H1 (cell line): ENCODE data around the gene CDKL4. TPM values are rescaled to one million over a fixed set of nuclear protein-coding genes. Genes with fewer than 3 reads are reported as not detected.

Experiments
- CTCF ChIA-PET: fragments of 300-600 bp; sonication (Branson Sonifier 250); formaldehyde crosslinking; loops from one replicate; lab custom pipeline; 2021; ENCODE audit not compliant: partially characterized antibody; lab: Charles Lee
- POLR2A ChIA-PET: fragments of 300-600 bp; sonication (Branson Sonifier 250); formaldehyde crosslinking; loops from one replicate; lab custom pipeline; 2021; ENCODE audit warnings: inconsistent platforms; ENCODE audit not compliant: partially characterized antibody; lab: Charles Lee
- DNase-seq, 2 experiments: peaks; one replicate each; pipeline versions ENCODE4 v3.0.0 to v3.0.0-alpha.2; 2010 to 2022; ENCODE audit warnings: low spot score in 2 of 2, low read depth in 1 of 2, mixed read lengths in 1 of 2
- FAIRE-seq: peaks from 2 replicates; lab custom pipeline; 2011; peaks lifted over from hg19 to GRCh38; lab: Jason Lieb, UNC
- H2AFZ ChIP-seq: 2 replicates; pipeline ENCODE4 v1.8.1; 2012; ENCODE audit warnings: low read length, inconsistent platforms
- H2AK5ac ChIP-seq: 2 replicates; pipeline ENCODE4 v1.6.1; 2013; ENCODE audit warnings: low read depth, low read length
- H2BK120ac ChIP-seq: replicated peaks from 2 replicates; pipeline ENCODE3; 2013; ENCODE audit warnings: low read depth, low read length, inconsistent platforms
- H2BK12ac ChIP-seq: 2 replicates; pipeline ENCODE4 v1.6.1; 2013; ENCODE audit warnings: low read depth, low read length
- H2BK15ac ChIP-seq: 2 replicates; pipeline ENCODE4 v1.6.1; 2013; ENCODE audit warnings: low read length
- H2BK20ac ChIP-seq: 2 replicates; pipeline ENCODE4 v1.6.1; 2013; ENCODE audit warnings: low read length
- H2BK5ac ChIP-seq: 2 replicates; pipeline ENCODE4 v1.6.1; 2013; ENCODE audit warnings: low read depth, low read length
- H3K14ac ChIP-seq: 2 replicates; pipeline ENCODE4 v1.6.1; 2013; ENCODE audit warnings: inconsistent platforms; ENCODE audit not compliant: insufficient read length
- H3K18ac ChIP-seq: 2 replicates; pipeline ENCODE4 v1.6.1; 2013; ENCODE audit warnings: low read length; ENCODE audit errors: extremely low read depth
- H3K23ac ChIP-seq: 2 replicates; pipeline ENCODE4 v1.6.1; 2013; ENCODE audit warnings: inconsistent platforms; ENCODE audit not compliant: insufficient read length
- H3K23me2 ChIP-seq: 2 replicates; pipeline ENCODE4 v1.6.1; 2013; ENCODE audit warnings: low read depth, low read length
- H3K27ac ChIP-seq: 2 replicates; pipeline ENCODE4 v1.6.1; 2011; ENCODE audit warnings: low read depth, low read length, inconsistent platforms
- H3K27me3 ChIP-seq, 4 experiments: replicated peaks in 1 of 4; 1 replicate in 1 of 4; 2 replicates in 3 of 4; pipeline versions ENCODE4 v1.6.1 to v1.8.1; 2011 to 2013; ENCODE audit warnings: low read length in 3 of 4, mild to moderate bottlenecking in 3 of 4, inconsistent platforms in 2 of 4, mixed read lengths in 2 of 4, moderate library complexity in 1 of 4; ENCODE audit not compliant: control insufficient read depth in 3 of 4, insufficient read depth in 3 of 4; ENCODE audit errors: extremely low read depth in 1 of 4
- H3K36me3 ChIP-seq, 4 experiments: 2 replicates each; pipeline versions ENCODE4 v1.6.1 to v1.8.1; 2011 to 2013; ENCODE audit warnings: mild to moderate bottlenecking in 4 of 4, low read length in 3 of 4, moderate library complexity in 2 of 4, control low read depth in 1 of 4, inconsistent platforms in 1 of 4; ENCODE audit not compliant: insufficient read depth in 4 of 4, control insufficient read depth in 2 of 4
- H3K4ac ChIP-seq: replicated peaks from 2 replicates; pipeline ENCODE3; 2013; ENCODE audit warnings: low read length, low read depth, mixed read lengths, inconsistent platforms; ENCODE audit not compliant: insufficient read length
- H3K4me1 ChIP-seq, 4 experiments: replicated peaks in 1 of 4; 1 replicate in 1 of 4; 2 replicates in 3 of 4; pipeline versions ENCODE4 v1.6.1 to v1.8.1; 2011 to 2013; ENCODE audit warnings: low read length in 3 of 4, inconsistent platforms in 2 of 4, mixed read lengths in 1 of 4; ENCODE audit not compliant: insufficient read depth in 4 of 4, control insufficient read depth in 3 of 4
- H3K4me2 ChIP-seq, 2 experiments: 2 replicates each; pipeline versions ENCODE4 v1.6.1 to v1.8.1; 2011 to 2013; ENCODE audit warnings: low read depth in 2 of 2, low read length in 2 of 2, control low read depth in 1 of 2, inconsistent platforms in 1 of 2, mild to moderate bottlenecking in 1 of 2; ENCODE audit not compliant: insufficient read depth in 1 of 2
- H3K4me3 ChIP-seq, 4 experiments: fragments of 200-600, 300-600 bp in 1 of 4; sonication (generic), shearing (Covaris generic), sonication (Bioruptor Twin) in 1 of 4; 2 replicates each; pipeline versions ENCODE4 v1.5.1 to v1.8.1; 2011 to 2016; ENCODE audit warnings: low read length in 4 of 4, low read depth in 3 of 4, control low read depth in 2 of 4, inconsistent platforms in 2 of 4, mild to moderate bottlenecking in 2 of 4, mixed read lengths in 1 of 4, moderate library complexity in 1 of 4; ENCODE audit not compliant: insufficient read depth in 2 of 4; ENCODE audit errors: extremely low read depth in 1 of 4
- H3K56ac ChIP-seq: replicated peaks from 2 replicates; pipeline ENCODE3; 2013; ENCODE audit warnings: low read depth, mild to moderate bottlenecking, mixed read lengths, low read length, inconsistent platforms; ENCODE audit not compliant: insufficient read length
- H3K79me1 ChIP-seq: 2 replicates; pipeline ENCODE4 v1.6.1; 2013; ENCODE audit warnings: low read depth, low read length, control low read depth
- H3K79me2 ChIP-seq, 2 experiments: 2 replicates each; pipeline versions ENCODE4 v1.6.1 to v1.8.1; 2012 to 2013; ENCODE audit warnings: low read length in 2 of 2, mild to moderate bottlenecking in 2 of 2, inconsistent platforms in 1 of 2; ENCODE audit not compliant: insufficient read depth in 2 of 2, control insufficient read depth in 1 of 2
- H3K9ac ChIP-seq, 4 experiments: replicated peaks in 1 of 4; 1 replicate in 1 of 4; 2 replicates in 3 of 4; pipeline versions ENCODE4 v1.6.1 to v1.8.1; 2011 to 2013; ENCODE audit warnings: low read depth in 3 of 4, low read length in 3 of 4, control low read depth in 2 of 4, mild to moderate bottlenecking in 2 of 4, moderate library complexity in 2 of 4, inconsistent platforms in 1 of 4; ENCODE audit errors: extremely low read depth in 1 of 4
- H3K9me3 ChIP-seq, 2 experiments: 2 replicates each; pipeline versions ENCODE4 v1.6.1 to v1.8.1; 2012 to 2013; ENCODE audit warnings: mild to moderate bottlenecking in 2 of 2, moderate library complexity in 2 of 2, control low read depth in 1 of 2, inconsistent platforms in 1 of 2, low read depth in 1 of 2, low read length in 1 of 2, mixed read lengths in 1 of 2; ENCODE audit not compliant: insufficient read depth in 2 of 2
- H4K20me1 ChIP-seq, 2 experiments: replicated peaks in 1 of 2; 2 replicates each; pipeline versions ENCODE3 to v1.8.1; 2011 to 2013; ENCODE audit warnings: inconsistent platforms in 2 of 2, low read length in 2 of 2, mild to moderate bottlenecking in 1 of 2; ENCODE audit not compliant: insufficient read depth in 2 of 2, control insufficient read depth in 1 of 2
- H4K5ac ChIP-seq: 2 replicates; pipeline ENCODE4 v1.6.1; 2013; ENCODE audit warnings: low read length, low read depth, mixed read lengths, inconsistent platforms; ENCODE audit not compliant: insufficient read length
- H4K8ac ChIP-seq: 2 replicates; pipeline ENCODE4 v1.8.0; 2013; ENCODE audit warnings: mild to moderate bottlenecking, moderate library complexity, low read length, inconsistent platforms; ENCODE audit not compliant: insufficient read depth; ENCODE audit errors: extremely low read depth
- H4K91ac ChIP-seq: replicated peaks from 2 replicates; pipeline ENCODE3; 2013; ENCODE audit warnings: low read length, mixed read lengths, inconsistent platforms; ENCODE audit not compliant: insufficient read length
- CBX5 ChIP-seq: fragments of 300-800, 300-1000 bp; sonication (generic); IDR thresholded peaks from 2 replicates; pipeline ENCODE4 v1.7.1; 2016; ENCODE audit warnings: antibody characterized with exemption, low read length, low read depth
- CHD1 ChIP-seq: IDR thresholded peaks from 2 replicates; pipeline ENCODE4 v1.6.1; 2012; ENCODE audit warnings: low read depth, low read length, improper control_type of control experiment
- GTF2F1 ChIP-seq: IDR thresholded peaks from 2 replicates; pipeline ENCODE4 v1.6.1; 2012; ENCODE audit warnings: low read depth, low read length, improper control_type of control experiment, borderline replicate concordance
- HDAC6 ChIP-seq: IDR thresholded peaks from one replicate; pipeline ENCODE4 v1.7.1; 2012; ENCODE audit warnings: low read depth, mild to moderate bottlenecking, inconsistent platforms, low read length, moderate library complexity
- KDM4A ChIP-seq: IDR thresholded peaks from one replicate; pipeline ENCODE4 v1.7.1; 2012; ENCODE audit warnings: low read depth, mild to moderate bottlenecking, moderate library complexity, low read length, inconsistent platforms; ENCODE audit not compliant: severe bottlenecking
- POLR2A ChIP-seq, 2 experiments: IDR thresholded peaks; 1 replicate in 1 of 2; 2 replicates in 1 of 2; pipeline ENCODE4 v1.6.1; 2011; ENCODE audit warnings: low read depth in 2 of 2, low read length in 2 of 2, mild to moderate bottlenecking in 2 of 2; ENCODE audit errors: control extremely low read depth in 1 of 2
- POLR2AphosphoS5 ChIP-seq: IDR thresholded peaks from 2 replicates; pipeline ENCODE4 v1.6.1; 2011; ENCODE audit warnings: low read depth, low read length
- RFX5 ChIP-seq: IDR thresholded peaks from 2 replicates; pipeline ENCODE4 v1.6.1; 2011; ENCODE audit warnings: low read depth, low read length, improper control_type of control experiment, borderline replicate concordance
- SAP30 ChIP-seq: fragments of 300-600 bp; sonication (generic); IDR thresholded peaks from 2 replicates; pipeline ENCODE4 v1.7.1; 2012; ENCODE audit warnings: low read length, moderate library complexity, mild to moderate bottlenecking, inconsistent platforms; ENCODE audit not compliant: insufficient read depth, insufficient replicate concordance
- SUZ12 ChIP-seq: fragments of 200-600 bp; sonication (generic); IDR thresholded peaks from 2 replicates; pipeline ENCODE4 v1.6.1; 2012; ENCODE audit warnings: mild to moderate bottlenecking, inconsistent platforms, low read length, moderate library complexity, mixed read lengths
- TAF1 ChIP-seq: IDR thresholded peaks from 2 replicates; pipeline ENCODE4 v1.6.1; 2011; ENCODE audit warnings: mild to moderate bottlenecking, low read depth, low read length
- TBP ChIP-seq: IDR thresholded peaks from 2 replicates; pipeline ENCODE4 v1.6.1; 2011; ENCODE audit warnings: low read depth, low read length, improper control_type of control experiment
- WGBS, 2 experiments: shearing (Covaris generic) in 1 of 2; methylation state at CpG; one replicate each; pipeline versions ENCODE4 v1.1.6 to v1.1.7; 2013 to 2015; ENCODE audit warnings: low lambda C conversion rate in 2 of 2, mixed read lengths in 2 of 2, inconsistent platforms in 1 of 2, low coverage in 1 of 2, missing lambda C conversion rate in 1 of 2; ENCODE audit not compliant: insufficient replicate concordance in 2 of 2, insufficient coverage in 1 of 2, insufficient read length in 1 of 2; ENCODE audit errors: extremely low coverage in 1 of 2, missing lambda C conversion rate in 1 of 2; 5-methylcytosine and 5-hydroxymethylcytosine counted together
- polyA plus RNA-seq, 7 experiments: library from polyadenylated mRNA; depleted of rRNA in 3 of 7; stranded (reverse) in 5 of 7; unstranded in 2 of 7; fragments of >200 nt in 5 of 7; fragments of 200-250 nt in 2 of 7; gene quantifications; 1 replicate in 5 of 7; 2 replicates in 1 of 7; 4 replicates in 1 of 7; pipeline versions ENCODE4 v1.2.1 to v1.2.3, GENCODE V29; 2011 to 2013; ENCODE audit warnings: missing spikeins in 2 of 7, mixed read lengths in 2 of 7
- total RNA-seq: library from RNA; stranded (reverse); fragmentation: NEBNext Ultra II Directional; extraction: Animal tissue kit (Norgen Biotek cat#: 25700); gene quantifications from 2 replicates; pipeline ENCODE4 v1.2.1, GENCODE V29; 2021
- TF ChIP-seq, protein P1 (sequence below): IDR thresholded peaks from 2 replicates; pipeline ENCODE4 v1.6.1; 2011; ENCODE audit warnings: low read length, improper control_type of control experiment

CDKL4 gene
- total and polyA plus RNA-seq, 2 of the 8 experiments (the other 6 are each of a cell fraction or from before 2014, with no cell fraction given): not detected

DNA sequence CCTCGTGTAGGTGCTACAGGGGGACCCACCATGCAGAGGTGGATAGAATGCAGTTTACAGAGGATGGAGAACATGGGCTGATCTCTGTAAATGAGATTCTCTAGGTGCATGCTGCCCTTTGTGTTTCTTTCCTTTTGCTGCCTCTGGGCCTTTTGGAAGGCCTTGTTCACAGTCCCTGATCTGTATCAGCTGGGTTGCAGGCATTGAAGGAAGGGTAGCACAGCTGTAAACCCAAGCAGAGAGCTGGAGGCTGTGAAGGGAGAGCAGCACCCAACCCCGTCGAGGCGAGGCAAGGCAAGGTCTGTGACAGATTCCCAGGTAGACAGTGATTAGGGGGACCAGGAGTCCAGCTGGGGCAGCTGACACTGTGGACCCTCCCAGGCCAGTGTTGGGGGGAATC, 66.8 kb downstream of the CDKL4 start:
- Histone ChIP-seq H3K4me1 (peaks cover 0 to 4% (median 0%) of the 10 kb centered on the region in 4 experiments; a peak in 1 of 7 replicates), H3K4me3 (no peak overlapping the region), H2BK5ac (no peak overlapping the region), H3K4ac (no peak overlapping the region), H2BK120ac (no peak overlapping the region), H2BK20ac (no peak overlapping the region), H3K4me2 (no peak overlapping the region), H2AFZ (no peak overlapping the region), H3K79me2 (no peaks in the 10 kb centered on the region), H3K79me1 (no peaks in the 10 kb centered on the region), H3K23me2 (no peaks in the 10 kb centered on the region), H3K18ac (no peak overlapping the region; the same call in 1 of the 2 replicates), H3K9ac (no peak overlapping the region), H2BK12ac (no peak overlapping the region), H3K27me3 (no peaks in the 10 kb centered on the region), H3K56ac (no peak overlapping the region), H2BK15ac (no peak overlapping the region), H2AK5ac (no peak overlapping the region), H4K20me1 (no peaks in the 10 kb centered on the region), H4K8ac (peak overlapping the region; percentile 28; the same call in 1 of the 2 replicates), H3K36me3 (no peaks in the 10 kb centered on the region), H3K27ac (no peak overlapping the region), H3K23ac (no peak overlapping the region), H4K5ac (no peak overlapping the region), H4K91ac (no peak overlapping the region), H3K14ac (no peak overlapping the region), H3K9me3 (no peaks in the 10 kb centered on the region)
- 70% methylated on average over 4 of the region's 4 CpGs; no CpG with 5 or more reads in 1 of the 2 experiments for WGBS, 2 experiments
- CTCF ChIA-PET: interaction anchor here (1.2 to 2.5 kb wide), 3 partner anchors 9 to 68 kb away, joined by 3 to 7 read pairs (median 4); no protein-coding TSS in a partner anchor
- FAIRE-seq (no peak), DNase-seq (no peak)
- POLR2A ChIA-PET: interaction anchor here (1.6 kb wide), 1 partner anchor 13 kb away, joined by 3 read pairs; no protein-coding TSS in a partner anchor
- TF ChIP-seq TBP: no peak
- no peak for TF ChIP-seq GTF2F1
- no peak for TF ChIP-seq CHD1
- TF ChIP-seq CBX5: no peak
- no peak for TF ChIP-seq POLR2A (IDR thresholded peaks at IDR 0.05; ENCODE audit: control extremely low read depth in 1 of 2, low read depth in 2 of 2, low read length in 2 of 2)
- no peak for TF ChIP-seq RFX5
- TF ChIP-seq KDM4A: no peak
- TF ChIP-seq SUZ12: no peak
- no peak for TF ChIP-seq TAF1
- TF ChIP-seq, protein P1, sequence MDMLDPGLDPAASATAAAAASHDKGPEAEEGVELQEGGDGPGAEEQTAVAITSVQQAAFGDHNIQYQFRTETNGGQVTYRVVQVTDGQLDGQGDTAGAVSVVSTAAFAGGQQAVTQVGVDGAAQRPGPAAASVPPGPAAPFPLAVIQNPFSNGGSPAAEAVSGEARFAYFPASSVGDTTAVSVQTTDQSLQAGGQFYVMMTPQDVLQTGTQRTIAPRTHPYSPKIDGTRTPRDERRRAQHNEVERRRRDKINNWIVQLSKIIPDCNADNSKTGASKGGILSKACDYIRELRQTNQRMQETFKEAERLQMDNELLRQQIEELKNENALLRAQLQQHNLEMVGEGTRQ: no peak
- no peak for TF ChIP-seq HDAC6
- no peak for TF ChIP-seq SAP30
- TF ChIP-seq POLR2AphosphoS5: no peak
